HCT116 (cell line): ENCODE measurements around the gene HMCN2. TPM values are rescaled to one million over a fixed set of nuclear protein-coding genes. Genes with fewer than 3 reads are reported as not detected.

Source experiments
- ATAC-seq: fragments of 200-7000 bp; cut with Tn5 transposase; 2 replicates; pipeline ENCODE4 v1.9.1; 2020; ENCODE audit warnings: mild to moderate bottlenecking, moderate library complexity
- BruUV-seq: library from RNA; stranded (reverse); fragments of 400-500 nt; replicated peaks from 2 replicates; lab custom pipeline; 2021; lab: Mats Ljungman, UMichigan
- CTCF ChIA-PET: fragments of 300-600 bp; sonication (Branson Sonifier 250); formaldehyde crosslinking; loops from one replicate; lab custom pipeline; 2021; ENCODE audit warnings: antibody characterized with exemption; lab: Charles Lee
- POLR2A ChIA-PET: fragments of 300-600, 350-600 bp; sonication (Branson Sonifier 250); formaldehyde crosslinking; loops from one replicate; lab custom pipeline; 2021; ENCODE audit warnings: antibody characterized with exemption; lab: Charles Lee
- RAD21 ChIA-PET, 2 experiments: fragments of 300-600 bp; sonication (Branson Sonifier 250); formaldehyde crosslinking; loops; one replicate each; lab custom pipeline; 2023; ENCODE audit warnings: low total read pairs in 2 of 2; ENCODE audit not compliant: uncharacterized antibody in 2 of 2, unreplicated experiment in 2 of 2, low non-redundant PET in 1 of 2; lab: Charles Lee
- DNase-seq: peaks from one replicate; pipeline ENCODE4 v3.0.0-alpha.2; 2010; ENCODE audit warnings: low read depth, low spot score
- H2AFZ ChIP-seq: fragments of 200-600 bp; shearing (Covaris generic), sonication (generic); 2 replicates; pipeline ENCODE4 v1.6.1; 2017; ENCODE audit warnings: low read depth, mixed run types, mixed read lengths, antibody characterized with exemption, low read length; ENCODE audit not compliant: poor library complexity, severe bottlenecking
- H3K27ac ChIP-seq: 2 replicates; pipeline ENCODE4 v1.5.1; 2012; ENCODE audit warnings: low read depth, low read length
- H3K27me3 ChIP-seq: fragments of 200-600 bp; sonication (generic); 2 replicates; pipeline ENCODE4 v1.6.1; 2016; ENCODE audit warnings: mixed run types, low read length, mixed read lengths; ENCODE audit not compliant: insufficient read depth
- H3K36me3 ChIP-seq, 2 experiments: fragments of 200-500 bp in 1 of 2; fragments of 200-600 bp in 1 of 2; sonication (Bioruptor generic) in 1 of 2; sonication (generic) in 1 of 2; 2 replicates each; pipeline versions ENCODE4 v1.5.1 to v1.6.1; 2014 to 2016; ENCODE audit warnings: low read length in 2 of 2, inconsistent platforms in 1 of 2, mixed read lengths in 1 of 2, mixed run types in 1 of 2; ENCODE audit not compliant: insufficient read depth in 2 of 2, control insufficient read depth in 1 of 2
- H3K4me1 ChIP-seq, 2 experiments: fragments of 200-600 bp in 1 of 2; sonication (generic) in 1 of 2; 2 replicates each; pipeline versions ENCODE4 v1.5.1 to v1.6.1; 2012 to 2017; ENCODE audit warnings: low read length in 2 of 2, inconsistent platforms in 1 of 2, mild to moderate bottlenecking in 1 of 2, mixed read lengths in 1 of 2, mixed run types in 1 of 2, moderate library complexity in 1 of 2; ENCODE audit not compliant: insufficient read depth in 2 of 2, control insufficient read depth in 1 of 2
- H3K4me2 ChIP-seq: fragments of 200-600 bp; sonication (generic); 2 replicates; pipeline ENCODE4 v1.6.1; 2017; ENCODE audit warnings: mixed run types, low read length, mixed read lengths
- H3K4me3 ChIP-seq, 2 experiments: fragments of 200-600 bp in 1 of 2; sonication (generic) in 1 of 2; replicated peaks in 1 of 2; 2 replicates each; pipeline ENCODE4 v1.5.1; 2011 to 2016; ENCODE audit warnings: low read length in 2 of 2, control low read depth in 1 of 2, low read depth in 1 of 2, mild to moderate bottlenecking in 1 of 2, mixed read lengths in 1 of 2, mixed run types in 1 of 2
- H3K79me2 ChIP-seq: fragments of 200-600 bp; sonication (generic); 2 replicates; pipeline ENCODE4 v1.6.1; 2017; ENCODE audit warnings: mild to moderate bottlenecking, mixed run types, low read length, moderate library complexity, mixed read lengths; ENCODE audit not compliant: insufficient read depth
- H3K9ac ChIP-seq: fragments of 200-600 bp; sonication (generic); 2 replicates; pipeline ENCODE4 v1.6.1; 2016; ENCODE audit warnings: low read length, mixed read lengths
- H3K9me2 ChIP-seq: fragments of 200-600 bp; sonication (generic), shearing (Covaris generic); 2 replicates; pipeline ENCODE4 v1.6.1; 2017; ENCODE audit warnings: mixed run types, mild to moderate bottlenecking, moderate library complexity; ENCODE audit not compliant: insufficient read depth
- H3K9me3 ChIP-seq, 2 experiments: fragments of 200-500 bp in 1 of 2; fragments of 200-600 bp in 1 of 2; sonication (Bioruptor generic) in 1 of 2; sonication (generic) in 1 of 2; 2 replicates each; pipeline ENCODE4 v1.6.1; 2014 to 2017; ENCODE audit warnings: low read length in 2 of 2, mixed read lengths in 2 of 2, inconsistent platforms in 1 of 2, low read depth in 1 of 2, mild to moderate bottlenecking in 1 of 2, mixed run types in 1 of 2, moderate library complexity in 1 of 2; ENCODE audit not compliant: control insufficient read depth in 1 of 2, insufficient read depth in 1 of 2
- H4K20me1 ChIP-seq: fragments of 200-600 bp; sonication (generic), shearing (Covaris generic); 2 replicates; pipeline ENCODE4 v1.6.1; 2017; ENCODE audit warnings: mixed run types, mild to moderate bottlenecking, moderate library complexity; ENCODE audit not compliant: insufficient read depth
- ELF1 ChIP-seq: IDR thresholded peaks from 2 replicates; pipeline ENCODE4 v1.6.1; 2012; ENCODE audit warnings: low read depth, borderline replicate concordance
- FOSL1 ChIP-seq: IDR thresholded peaks from 2 replicates; pipeline ENCODE4 v1.6.1; 2012; ENCODE audit warnings: low read depth
- RAD21 ChIP-seq: IDR thresholded peaks from 2 replicates; pipeline ENCODE4 v1.6.1; 2012; ENCODE audit warnings: low read depth, mild to moderate bottlenecking
- SP1 ChIP-seq: IDR thresholded peaks from 2 replicates; pipeline ENCODE4 v1.6.1; 2012; ENCODE audit warnings: low read depth
- TCF7L2 ChIP-seq: IDR thresholded peaks from 2 replicates; pipeline ENCODE4 v1.7.0; 2011; ENCODE audit warnings: borderline replicate concordance, inconsistent platforms; ENCODE audit not compliant: insufficient read depth, insufficient read length; ENCODE audit errors: extremely low read depth
- YY1 ChIP-seq: IDR thresholded peaks from 2 replicates; pipeline ENCODE4 v1.6.1; 2011; ENCODE audit warnings: low read length, low read depth, moderate library complexity, mild to moderate bottlenecking; ENCODE audit not compliant: insufficient replicate concordance; ENCODE audit errors: extremely low read depth
- intact Hi-C: fragments of 100-400 bp; cut with micrococcal nuclease; formaldehyde crosslinking; loops from 2 replicates; pipeline ENCODE4 v1.10.0; 2022
- total RNA-seq: library from RNA; stranded (reverse); gene quantifications from one replicate; pipeline ENCODE4 v1.2.1, GENCODE V29; 2021; ENCODE audit not compliant: unreplicated experiment
- TF ChIP-seq, protein P1 (sequence below), 3 experiments: fragments of 200-600 bp in 1 of 3; sonication (generic) in 1 of 3; IDR thresholded peaks in 2 of 3; conservative IDR thresholded peaks in 1 of 3; 2 replicates each; pipeline ENCODE4 v1.5.1; 2012 to 2017; ENCODE audit warnings: low read depth in 2 of 3, low read length in 2 of 3, antibody characterized with exemption in 1 of 3, borderline replicate concordance in 1 of 3, control low read depth in 1 of 3, mild to moderate bottlenecking in 1 of 3, mixed read lengths in 1 of 3, mixed run types in 1 of 3, moderate library complexity in 1 of 3; ENCODE audit not compliant: insufficient read depth in 1 of 3

Gene HMCN2
- total RNA-seq, 1 experiment from 2014 or later: 0.22 TPM

DNA sequence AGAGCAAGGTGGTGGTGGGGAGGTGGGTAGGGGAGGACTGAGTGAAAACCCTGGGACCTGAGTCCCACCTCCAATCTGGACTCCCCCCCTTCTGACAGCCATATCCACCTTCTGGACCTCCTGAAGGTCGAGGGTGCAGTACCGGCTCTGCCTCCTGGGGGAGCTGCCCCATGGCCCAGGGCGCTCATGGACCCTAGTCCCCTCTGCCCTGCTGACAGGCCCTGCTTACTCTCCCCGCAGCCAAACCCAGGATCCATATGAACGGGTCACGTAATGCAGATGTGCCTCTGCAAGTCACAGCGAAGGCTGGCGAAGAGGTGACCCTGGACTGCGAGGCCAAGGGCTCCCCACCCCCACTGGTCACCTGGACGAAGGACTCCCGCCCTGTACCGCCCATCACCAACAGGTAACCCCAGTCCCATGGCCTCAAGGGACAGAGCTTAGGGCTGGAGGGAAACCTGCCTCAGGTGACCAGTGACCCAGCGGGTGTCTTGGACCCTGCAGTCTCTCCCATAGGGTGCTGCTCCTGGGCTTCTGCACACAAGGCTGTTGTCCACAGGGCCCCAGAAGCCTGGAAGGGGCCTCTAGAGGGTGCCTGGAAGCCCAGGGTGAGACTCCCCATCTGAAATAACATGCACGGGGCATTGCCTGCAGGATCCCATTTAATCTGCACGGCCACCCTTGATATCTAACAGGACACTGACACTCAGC is 61.7 kb downstream of the HMCN2 start:
- H4K20me1 ChIP-seq: no peaks in the 10 kb centered on the region
- no peak overlapping the region for H3K27ac ChIP-seq
- POLR2A ChIA-PET: no interaction called here
- H2AFZ ChIP-seq: no peak overlapping the region
- intact Hi-C loops: no loop called here
- H3K4me2 ChIP-seq: peak overlapping the region; percentile 52
- no peak overlapping the region for H3K9ac ChIP-seq
- H3K27me3 ChIP-seq: peaks cover 21% of the 10 kb centered on the region; the same call in 1 of the 2 replicates
- BruUV-seq: no TSS peak
- CTCF ChIA-PET: interaction anchor here (1.0 to 2.0 kb wide), 3 partner anchors 12 to 20 kb away, joined by 3 to 6 read pairs (median 4); no protein-coding TSS in a partner anchor
- ATAC-seq: peak; percentile 80
- no peak for DNase-seq
- no peaks in the 10 kb centered on the region for H3K79me2 ChIP-seq
- TF ChIP-seq YY1 (no peak), RAD21 (no peak; the same call in 1 of the 2 replicates), FOSL1 (no peak), TCF7L2 (no peak), SP1 (no peak), ELF1 (no peak)
- TF ChIP-seq, protein P1, sequence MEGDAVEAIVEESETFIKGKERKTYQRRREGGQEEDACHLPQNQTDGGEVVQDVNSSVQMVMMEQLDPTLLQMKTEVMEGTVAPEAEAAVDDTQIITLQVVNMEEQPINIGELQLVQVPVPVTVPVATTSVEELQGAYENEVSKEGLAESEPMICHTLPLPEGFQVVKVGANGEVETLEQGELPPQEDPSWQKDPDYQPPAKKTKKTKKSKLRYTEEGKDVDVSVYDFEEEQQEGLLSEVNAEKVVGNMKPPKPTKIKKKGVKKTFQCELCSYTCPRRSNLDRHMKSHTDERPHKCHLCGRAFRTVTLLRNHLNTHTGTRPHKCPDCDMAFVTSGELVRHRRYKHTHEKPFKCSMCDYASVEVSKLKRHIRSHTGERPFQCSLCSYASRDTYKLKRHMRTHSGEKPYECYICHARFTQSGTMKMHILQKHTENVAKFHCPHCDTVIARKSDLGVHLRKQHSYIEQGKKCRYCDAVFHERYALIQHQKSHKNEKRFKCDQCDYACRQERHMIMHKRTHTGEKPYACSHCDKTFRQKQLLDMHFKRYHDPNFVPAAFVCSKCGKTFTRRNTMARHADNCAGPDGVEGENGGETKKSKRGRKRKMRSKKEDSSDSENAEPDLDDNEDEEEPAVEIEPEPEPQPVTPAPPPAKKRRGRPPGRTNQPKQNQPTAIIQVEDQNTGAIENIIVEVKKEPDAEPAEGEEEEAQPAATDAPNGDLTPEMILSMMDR (IDR thresholded peaks at IDR 0.05 in 2 of 3, conservative IDR thresholded peaks at IDR 0.05 in 1 of 3; ENCODE audit: borderline replicate concordance in 1 of 3, insufficient read depth in 1 of 3, low read depth in 2 of 3, low read length in 2 of 3): peak in 2 of 3 experiments; percentile 65 to 67; a peak in 4 of 6 replicates
- H3K36me3 ChIP-seq: no peaks in the 10 kb centered on the region
- H3K4me3 ChIP-seq: no peak overlapping the region
- RAD21 ChIA-PET: interaction anchor here in 1 of 2 experiments (1.0 kb wide), 1 partner anchor 36 kb away, joined by 3 read pairs; no protein-coding TSS in a partner anchor
- no peaks in the 10 kb centered on the region for H3K9me3 ChIP-seq
- H3K4me1 ChIP-seq: peaks cover 9 to 23% of the 10 kb centered on the region in 2 experiments; a peak in 3 of 4 replicates
- H3K9me2 ChIP-seq: no peaks in the 10 kb centered on the region
